Cortex of kidney (tissue), 1 donor: Measurements from ENCODE around the gene SPEM2.
"Not testable (repeated sequence)": the region's sequence is repeated elsewhere in the genome, so short reads cannot be mapped to it uniquely, and the experiment has no call there.

Source experiments
- DNase-seq: peaks from one replicate; lab custom pipeline; 2025; lab: John Stamatoyannopoulos, UW

SPEM2 gene

DNA sequence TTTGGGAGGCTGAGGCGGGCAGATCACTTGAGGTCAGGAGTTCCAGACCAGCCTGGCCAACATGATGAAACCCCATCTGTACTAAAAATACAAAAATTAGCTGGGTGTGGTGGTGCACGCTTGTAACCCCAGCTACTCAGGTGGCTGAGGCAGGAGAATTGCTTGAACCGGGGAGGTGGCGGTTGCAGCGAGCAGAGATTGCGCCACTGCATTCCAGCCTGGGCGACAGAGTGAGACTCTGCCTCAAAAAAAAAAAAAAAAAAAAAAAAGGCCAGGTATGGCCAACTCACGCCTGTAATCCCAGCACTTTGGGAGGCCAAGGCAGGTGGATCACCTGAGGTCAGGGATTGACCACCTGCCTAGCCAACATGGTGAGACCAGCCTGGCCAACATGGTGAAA is 49.4 kb downstream of the SPEM2 start:
- not testable (repeated sequence) for DNase-seq

DNA sequence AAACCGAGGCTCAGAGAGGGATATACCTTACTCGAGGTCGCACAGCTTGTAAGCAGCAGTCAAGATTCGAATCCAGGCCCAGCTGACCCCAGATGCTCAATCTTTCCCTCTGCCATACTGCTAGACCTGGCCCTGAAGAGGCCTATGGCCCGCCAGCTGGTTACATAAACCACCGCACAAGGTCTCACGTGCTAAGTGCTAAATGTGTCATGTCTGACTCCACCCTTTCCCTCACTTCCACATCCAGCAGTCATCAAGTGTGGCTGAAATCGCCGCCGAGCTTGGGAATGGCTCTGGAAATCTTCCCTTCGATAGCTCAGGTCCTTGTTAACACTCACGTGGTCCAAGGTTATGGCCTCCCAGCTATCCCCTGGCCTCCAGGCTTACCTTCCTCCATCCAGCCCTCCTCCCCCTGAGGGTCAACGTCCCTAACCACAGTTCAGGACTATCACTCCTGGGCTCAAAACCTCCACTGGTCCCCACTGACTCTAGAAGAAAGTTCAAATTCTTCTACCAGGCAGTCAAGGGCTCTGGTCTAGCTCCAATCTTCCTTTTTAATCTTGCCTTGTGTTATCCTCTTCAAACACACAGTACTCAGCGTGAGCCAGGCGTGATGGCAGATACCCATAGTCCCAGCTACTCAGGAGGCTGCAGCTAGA is 50.5 kb downstream of the SPEM2 start:
- DNase-seq: no peak

DNA sequence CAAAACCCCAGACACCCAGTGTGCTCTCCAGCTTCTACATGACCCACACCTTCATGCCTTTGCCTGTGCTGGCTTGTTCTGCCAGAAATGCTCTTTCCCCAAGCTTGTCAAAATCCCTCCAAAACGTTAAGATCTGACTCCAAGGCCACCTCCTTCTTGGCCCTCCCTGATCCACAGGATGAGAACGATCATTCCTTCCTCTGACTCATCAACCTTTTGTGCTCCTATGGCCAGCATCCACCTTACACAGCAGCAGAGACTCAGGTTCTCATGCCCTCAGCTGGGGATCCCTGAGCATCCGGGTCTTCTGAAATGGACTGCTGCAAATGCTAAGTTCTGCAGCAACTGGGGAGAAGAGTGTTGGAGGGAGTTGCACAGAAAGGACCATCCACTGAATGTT is 51.1 kb downstream of the SPEM2 start:
- no peak for DNase-seq

DNA sequence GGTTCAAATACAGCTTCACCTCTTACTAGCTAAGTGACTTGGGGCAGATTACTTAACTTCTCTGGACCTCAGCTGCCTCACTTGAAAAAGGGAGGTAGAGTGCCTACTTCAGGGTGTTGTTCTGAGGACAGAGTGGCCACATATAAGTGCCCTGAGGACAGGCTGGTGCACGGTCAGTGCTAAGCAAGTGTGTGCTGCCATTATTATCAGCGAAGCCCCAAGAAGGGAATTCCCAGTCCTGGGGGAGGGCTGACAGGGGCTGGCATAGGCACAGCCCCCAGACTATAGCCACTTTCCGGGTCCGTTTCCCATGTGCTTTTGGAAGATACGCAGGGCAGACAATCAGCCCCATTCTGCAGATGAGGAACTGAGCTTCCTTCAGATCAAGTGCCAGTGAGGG is 51.5 kb downstream of the SPEM2 start:
- no peak for DNase-seq
